ENCODE measurements around the gene LRRK1.

The LRRK1 gene

DNA sequence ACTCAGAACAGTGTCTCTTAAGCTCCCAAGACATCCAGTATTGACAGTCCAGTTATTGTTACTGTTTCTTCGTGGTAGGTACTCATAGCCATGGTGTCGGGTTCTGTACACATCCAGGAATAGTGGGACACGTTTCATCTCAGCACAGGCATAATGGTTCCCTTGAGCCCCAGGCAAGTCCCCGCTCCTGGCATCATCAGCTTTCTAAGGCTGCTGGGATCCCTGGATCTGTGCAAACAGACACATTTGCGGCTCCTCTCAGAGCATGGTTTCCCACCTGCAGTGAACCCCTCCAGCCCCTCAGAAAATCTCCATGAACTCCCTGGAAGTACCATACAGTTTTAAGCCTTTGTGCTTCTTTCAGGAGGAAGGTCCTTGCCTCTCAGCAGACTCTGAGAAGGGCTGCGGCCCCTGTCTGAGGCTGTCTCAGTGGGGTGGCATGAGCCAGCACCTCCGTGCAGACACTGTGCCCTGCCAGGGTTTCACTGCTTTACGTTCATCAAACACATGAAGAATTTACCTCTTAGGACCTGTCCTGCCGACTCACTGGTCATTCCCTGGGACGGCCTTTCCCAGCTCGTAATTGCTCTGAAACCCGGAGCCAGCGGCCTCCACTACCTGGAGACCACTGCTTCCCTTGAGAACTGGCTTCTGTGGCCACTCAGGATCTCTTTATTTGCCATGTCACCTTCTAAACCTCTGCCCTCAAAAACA lies 124.9 kb downstream of the LRRK1 start:
- no peaks in the 10 kb centered on the region for H3K36me3 Mint-ChIP-seq (ENCODE audit: low read depth)
- peak overlapping the region; percentile 97 to 98 (median 98) for H3K27ac Mint-ChIP-seq
- H3K4me3 Mint-ChIP-seq, result no peak overlapping the region
- no peak for TF ChIP-seq CTCF (IDR thresholded peaks at IDR 0.05; ENCODE audit: unreplicated experiment in 3 of 3)
- peaks cover 6% of the 10 kb centered on the region for H3K27me3 Mint-ChIP-seq (ENCODE audit: low read depth)
- H3K4me1 Mint-ChIP-seq, result peaks cover 42% of the 10 kb centered on the region
- H3K9me3 Mint-ChIP-seq, result peaks cover 14% of the 10 kb centered on the region

DNA sequence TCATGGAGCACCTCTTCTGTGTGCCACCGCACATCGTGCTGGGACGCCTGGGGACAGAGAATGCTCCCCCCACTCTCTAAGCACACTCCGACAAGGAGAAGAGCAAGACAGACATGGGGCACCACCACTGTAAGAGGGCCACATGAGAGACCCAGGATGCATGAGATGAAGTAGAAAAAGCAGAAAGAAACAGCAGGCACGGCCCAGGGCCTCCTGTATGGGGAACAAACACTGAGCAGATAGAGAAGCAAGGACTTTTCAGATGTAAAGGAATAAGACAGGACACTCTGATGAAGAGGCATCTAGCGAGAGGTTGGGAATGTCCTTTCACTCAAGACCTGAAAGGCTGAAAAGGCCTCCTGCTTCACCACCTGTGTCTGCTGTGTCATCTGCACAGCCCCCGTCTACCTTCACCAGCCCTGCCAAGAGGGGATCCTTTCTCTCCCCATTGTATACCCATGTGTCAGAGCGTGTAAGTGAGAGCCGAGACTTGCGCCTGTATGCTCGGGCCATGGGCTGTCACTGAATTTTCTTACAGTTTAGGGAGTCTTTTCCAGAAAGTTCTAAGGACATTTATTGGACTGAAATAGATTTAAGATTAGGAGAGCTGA lies 125.6 kb downstream of the LRRK1 start:
- peaks cover 8% of the 10 kb centered on the region for H3K27me3 Mint-ChIP-seq (ENCODE audit: low read depth)
- no peak for TF ChIP-seq CTCF (IDR thresholded peaks at IDR 0.05; ENCODE audit: unreplicated experiment in 3 of 3)
- H3K9me3 Mint-ChIP-seq, result peaks cover 14% of the 10 kb centered on the region
- peak overlapping the region; percentile 97 to 98 (median 98) for H3K27ac Mint-ChIP-seq
- peaks cover 48% of the 10 kb centered on the region for H3K4me1 Mint-ChIP-seq
- H3K36me3 Mint-ChIP-seq (ENCODE audit: low read depth), result no peaks in the 10 kb centered on the region
- H3K4me3 Mint-ChIP-seq, result peak overlapping the region in 1 of 3 experiments; percentile 52

DNA sequence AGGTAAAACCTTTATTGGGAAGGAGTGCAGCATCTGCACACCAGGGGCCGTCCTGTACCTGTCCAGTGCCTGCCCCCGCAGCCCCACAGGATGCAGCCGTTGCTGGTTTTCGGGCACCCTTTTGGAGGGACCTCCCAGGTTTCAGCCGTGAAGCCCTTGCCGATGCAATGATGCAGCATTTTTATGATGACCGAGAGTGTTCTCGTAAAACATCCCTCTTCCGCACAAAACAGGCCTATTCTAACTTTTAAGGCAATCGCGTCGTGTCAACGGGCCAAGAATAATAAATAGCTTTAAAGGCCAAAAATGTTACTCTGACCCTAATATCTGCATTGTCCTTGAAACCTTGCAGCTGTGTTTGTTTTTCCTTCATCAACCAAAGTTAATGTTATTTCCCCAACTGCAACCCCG lies 126.1 kb downstream of the LRRK1 start:
- Mint-ChIP-seq H3K4me3 (peak overlapping the region in 2 of 3 experiments; percentile 47 to 52), H3K36me3 (ENCODE audit: low read depth) (no peaks in the 10 kb centered on the region), H3K27ac (peak overlapping the region; percentile 97 to 98 (median 98)), H3K9me3 (peaks cover 13% of the 10 kb centered on the region), H3K4me1 (peaks cover 51% of the 10 kb centered on the region), H3K27me3 (ENCODE audit: low read depth) (peaks cover 8% of the 10 kb centered on the region)
- no peak for TF ChIP-seq CTCF (IDR thresholded peaks at IDR 0.05; ENCODE audit: unreplicated experiment in 3 of 3)

GRCh38 chr15:101045835-101046691 lies 126.9 kb downstream of the LRRK1 start:
- H3K9me3 Mint-ChIP-seq, result peaks cover 6% of the 10 kb centered on the region
- H3K4me1 Mint-ChIP-seq, result peaks cover 51% of the 10 kb centered on the region
- peak overlapping the region; percentile 6 to 52 (median 34) for H3K4me3 Mint-ChIP-seq
- peak overlapping the region; percentile 97 to 99 (median 98) for H3K27ac Mint-ChIP-seq
- H3K36me3 Mint-ChIP-seq (ENCODE audit: low read depth), result no peaks in the 10 kb centered on the region
- TF ChIP-seq CTCF (IDR thresholded peaks at IDR 0.05; ENCODE audit: unreplicated experiment in 3 of 3), result no peak
- H3K27me3 Mint-ChIP-seq (ENCODE audit: low read depth), result peaks cover 8% of the 10 kb centered on the region

DNA sequence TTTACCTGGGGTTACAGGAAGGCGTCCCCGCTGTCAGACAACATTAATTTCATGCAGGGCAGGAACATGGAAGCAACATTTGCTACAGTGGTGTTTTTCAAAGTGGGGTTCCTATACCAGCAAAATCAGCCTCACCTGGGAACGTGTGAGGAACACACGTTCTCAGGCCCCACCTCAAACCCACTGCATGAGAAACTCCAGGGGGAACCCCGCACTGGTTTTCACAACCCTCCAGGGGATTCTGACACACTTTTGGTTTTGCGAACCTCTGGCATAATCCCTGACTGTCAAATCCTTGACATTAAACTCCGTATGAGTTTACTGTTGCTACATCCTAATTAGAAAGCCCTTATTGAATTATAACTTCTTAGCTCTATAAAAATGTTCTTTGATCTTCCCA lies 127.7 kb downstream of the LRRK1 start:
- no peak for TF ChIP-seq CTCF (IDR thresholded peaks at IDR 0.05; ENCODE audit: unreplicated experiment in 3 of 3)
- H3K4me3 Mint-ChIP-seq, result peak overlapping the region; percentile 51 to 66 (median 57)
- H3K4me1 Mint-ChIP-seq, result peaks cover 51% of the 10 kb centered on the region
- no peaks in the 10 kb centered on the region for H3K36me3 Mint-ChIP-seq (ENCODE audit: low read depth)
- no peaks in the 10 kb centered on the region for H3K9me3 Mint-ChIP-seq
- H3K27ac Mint-ChIP-seq, result peak overlapping the region; percentile 97 to 99 (median 98)
- peaks cover 8% of the 10 kb centered on the region for H3K27me3 Mint-ChIP-seq (ENCODE audit: low read depth)
